PC-9 (cell line): ENCODE data around the gene LKAAEAR1. TPM values are rescaled to one million over a fixed set of nuclear protein-coding genes. Genes with fewer than 3 reads are reported as not detected.

Experiments used
- BruUV-seq: library from RNA; stranded (reverse); fragments of 400-500 nt; replicated peaks from 2 replicates; lab custom pipeline; 2021; lab: Mats Ljungman, UMichigan
- CTCF ChIA-PET: fragments of 300-600 bp; sonication (Branson Sonifier 250); formaldehyde crosslinking; loops from one replicate; lab custom pipeline; 2022; ENCODE audit warnings: antibody characterized with exemption; lab: Charles Lee
- POLR2A ChIA-PET: fragments of 300-600 bp; sonication (Branson Sonifier 250); formaldehyde crosslinking; loops from one replicate; lab custom pipeline; 2022; ENCODE audit warnings: antibody characterized with exemption; ENCODE audit not compliant: unreplicated experiment; lab: Charles Lee
- DNase-seq, 2 experiments: peaks; one replicate each; pipeline versions ENCODE4 v3.0.0 to v3.0.0-alpha.2; 2015 to 2022; ENCODE audit warnings: mixed read lengths in 1 of 2
- H2AFZ ChIP-seq: fragments of 200-600 bp; sonication (generic); 2 replicates; pipeline ENCODE4 v1.8.1; 2017; ENCODE audit warnings: antibody characterized with exemption
- H3F3A ChIP-seq: fragments of 200-600 bp; sonication (generic); 2 replicates; pipeline ENCODE4 v1.8.1; 2017; ENCODE audit warnings: antibody characterized with exemption, mild to moderate bottlenecking, low read depth; ENCODE audit not compliant: insufficient read depth
- H3K27ac ChIP-seq: fragments of 200-600 bp; sonication (generic); 2 replicates; pipeline ENCODE4 v1.6.1; 2016; ENCODE audit warnings: mixed run types
- H3K27me3 ChIP-seq: fragments of 200-600 bp; sonication (generic); 2 replicates; pipeline ENCODE4 v1.6.1; 2016; ENCODE audit warnings: low read depth, mixed run types; ENCODE audit not compliant: insufficient read depth
- H3K36me3 ChIP-seq: fragments of 200-600 bp; sonication (generic); 2 replicates; pipeline ENCODE4 v1.6.1; 2016; ENCODE audit warnings: low read depth, mixed run types
- H3K4me1 ChIP-seq: fragments of 200-600 bp; sonication (generic); replicated peaks from 2 replicates; pipeline ENCODE4 v1.6.1; 2016; ENCODE audit warnings: mixed run types; ENCODE audit not compliant: insufficient read depth
- H3K4me2 ChIP-seq: fragments of 200-600 bp; sonication (generic); 2 replicates; pipeline ENCODE4 v1.6.1; 2017; ENCODE audit warnings: mixed run types
- H3K4me3 ChIP-seq: fragments of 200-600 bp; sonication (generic); 2 replicates; pipeline ENCODE4 v1.6.1; 2016; ENCODE audit warnings: mixed run types
- H3K79me2 ChIP-seq: fragments of 200-600 bp; sonication (generic); 2 replicates; pipeline ENCODE4 v1.6.1; 2017; ENCODE audit warnings: low read depth, mixed run types
- H3K9me2 ChIP-seq: fragments of 200-600 bp; sonication (generic); 2 replicates; pipeline ENCODE4 v1.8.1; 2017; ENCODE audit warnings: mild to moderate bottlenecking; ENCODE audit not compliant: insufficient read depth
- H3K9me3 ChIP-seq: fragments of 200-600 bp; sonication (generic); 2 replicates; pipeline ENCODE4 v1.8.1; 2016; ENCODE audit warnings: low read depth; ENCODE audit not compliant: insufficient read depth
- H4K20me1 ChIP-seq: fragments of 200-600 bp; sonication (generic); 2 replicates; pipeline ENCODE4 v1.8.1; 2017; ENCODE audit not compliant: insufficient read depth
- CTCF ChIP-seq: fragments of 200-600 bp; sonication (generic); conservative IDR thresholded peaks from 2 replicates; pipeline ENCODE4 v1.6.1; 2017; ENCODE audit warnings: mixed run types, antibody characterized with exemption, mild to moderate bottlenecking, moderate library complexity
- EZH2 ChIP-seq: fragments of 200-600 bp; sonication (generic); IDR thresholded peaks from 2 replicates; pipeline ENCODE4 v1.8.0; 2017; ENCODE audit warnings: antibody characterized with exemption, low read depth
- intact Hi-C: fragments of 100-400 bp; cut with micrococcal nuclease; formaldehyde crosslinking; loops from one replicate; pipeline ENCODE4 v1.10.0; 2022; ENCODE audit not compliant: unreplicated experiment
- total RNA-seq: library from RNA; stranded (reverse); gene quantifications from 2 replicates; pipeline ENCODE4 v1.2.3, GENCODE V29; 2021

The LKAAEAR1 gene
- total RNA-seq, 1 experiment from 2014 or later, result not detected

GRCh38 chr20:64055396-64055892 lies 28.8 kb downstream of the LKAAEAR1 start:
- H3F3A ChIP-seq, result peaks cover 25% of the 10 kb centered on the region; the same call in 1 of the 2 replicates
- H3K4me3 ChIP-seq, result no peak overlapping the region
- POLR2A ChIA-PET, result no interaction called here
- H3K9me3 ChIP-seq, result no peaks in the 10 kb centered on the region
- H2AFZ ChIP-seq, result no peak overlapping the region
- peaks cover 14% of the 10 kb centered on the region for H3K4me1 ChIP-seq
- H3K36me3 ChIP-seq, result no peaks in the 10 kb centered on the region
- intact Hi-C loops, result loop anchor here (5.0 kb wide), 2 partner anchors 518 to 618 kb away; partner anchors contain the start of gene PTK6
- peaks cover 21% of the 10 kb centered on the region for H3K27me3 ChIP-seq
- no peak overlapping the region for H3K4me2 ChIP-seq
- no peaks in the 10 kb centered on the region for H3K79me2 ChIP-seq
- H3K27ac ChIP-seq, result no peak overlapping the region
- BruUV-seq, result no TSS peak
- H4K20me1 ChIP-seq, result no peaks in the 10 kb centered on the region
- CTCF ChIA-PET, result no interaction called here
- TF ChIP-seq CTCF (no peak), EZH2 (no peak)
- no peaks in the 10 kb centered on the region for H3K9me2 ChIP-seq
- DNase-seq, result no peak

DNA sequence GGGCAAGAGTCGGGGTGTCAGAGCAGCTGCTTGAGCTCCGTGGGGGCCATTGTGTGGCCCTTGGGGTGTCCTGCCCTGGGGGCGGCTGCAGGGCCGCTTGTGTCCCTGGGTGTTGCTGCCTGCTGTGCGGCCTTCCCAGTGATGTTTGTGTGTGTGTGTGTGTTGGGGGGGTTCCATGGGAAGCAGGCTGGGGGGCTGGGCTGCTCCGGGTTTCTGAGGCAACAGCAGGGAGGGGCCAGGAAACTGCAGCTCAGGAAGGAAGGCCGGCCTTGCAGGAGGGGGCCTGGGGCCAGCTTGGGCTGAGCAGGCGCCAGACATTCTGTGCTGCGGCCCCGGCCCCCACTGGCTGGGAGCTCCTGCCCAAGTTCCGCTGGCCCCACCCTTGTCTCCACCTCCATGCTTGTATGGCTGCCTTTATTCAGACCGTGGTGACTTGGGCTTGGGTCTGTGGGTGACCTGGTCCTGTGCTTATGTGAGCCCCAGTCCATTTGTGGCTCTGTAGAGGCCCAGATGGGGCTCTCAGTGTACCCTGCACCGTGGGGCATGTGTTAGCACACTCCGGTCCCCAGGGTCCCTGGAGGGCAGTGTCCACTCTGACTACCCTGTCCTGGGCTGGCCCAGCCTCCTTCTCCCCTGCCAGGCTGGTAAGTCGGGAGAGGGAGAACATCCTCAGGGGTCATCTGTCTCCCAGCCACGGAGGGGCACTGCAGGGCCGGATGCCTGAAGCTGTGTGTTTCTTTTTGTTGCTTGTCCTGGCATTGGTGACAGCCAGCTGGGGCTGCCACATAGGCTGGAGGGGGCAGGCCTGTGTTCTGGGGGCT lies 30.1 kb downstream of the LKAAEAR1 start:
- H3K4me1 ChIP-seq, result peaks cover 14% of the 10 kb centered on the region
- H3K79me2 ChIP-seq, result no peaks in the 10 kb centered on the region
- H3K4me2 ChIP-seq, result no peak overlapping the region
- H4K20me1 ChIP-seq, result no peaks in the 10 kb centered on the region
- no peaks in the 10 kb centered on the region for H3K36me3 ChIP-seq
- intact Hi-C loops, result loop anchor here (1.0 kb wide), 1 partner anchor 15 kb away; no protein-coding TSS in a partner anchor
- peaks cover 15% of the 10 kb centered on the region; the same call in 1 of the 2 replicates for H3F3A ChIP-seq
- CTCF ChIA-PET, result interaction anchor here (0.6 to 1.7 kb wide), 3 partner anchors 15 to 70 kb away, joined by 4 to 12 read pairs (median 6); no protein-coding TSS in a partner anchor
- no peak for TF ChIP-seq EZH2
- peak; percentile 33; the same call in 1 of the 2 replicates for TF ChIP-seq CTCF
- no TSS peak for BruUV-seq
- no peak overlapping the region for H3K4me3 ChIP-seq
- H3K9me3 ChIP-seq, result no peaks in the 10 kb centered on the region
- peaks cover 29% of the 10 kb centered on the region for H3K27me3 ChIP-seq
- no peaks in the 10 kb centered on the region for H3K9me2 ChIP-seq
- H2AFZ ChIP-seq, result no peak overlapping the region
- POLR2A ChIA-PET, result no interaction called here
- peak in 1 of 2 experiments; percentile 33 for DNase-seq
- no peak overlapping the region for H3K27ac ChIP-seq

- H4K20me1 ChIP-seq, result no peaks in the 10 kb centered on the region
- H3K27me3 ChIP-seq, result peaks cover 29% of the 10 kb centered on the region
- H2AFZ ChIP-seq, result no peak overlapping the region
- H3K4me3 ChIP-seq, result no peak overlapping the region
- H3K9me2 ChIP-seq, result no peaks in the 10 kb centered on the region
- H3K36me3 ChIP-seq, result no peaks in the 10 kb centered on the region
- no TSS peak for BruUV-seq
- H3F3A ChIP-seq, result peaks cover 15% of the 10 kb centered on the region; the same call in 1 of the 2 replicates
- no peak overlapping the region for H3K27ac ChIP-seq
- no peaks in the 10 kb centered on the region for H3K79me2 ChIP-seq
- POLR2A ChIA-PET, result interaction anchor here (0.6 kb wide), 1 partner anchor 520 kb away, joined by 8 read pairs; no protein-coding TSS in a partner anchor
- H3K4me1 ChIP-seq, result peaks cover 11% of the 10 kb centered on the region
- CTCF ChIA-PET, result interaction anchor here (0.6 to 1.7 kb wide), 2 partner anchors 14 to 71 kb away, joined by 4 to 6 read pairs; no protein-coding TSS in a partner anchor
- DNase-seq, result no peak
- no peak overlapping the region for H3K4me2 ChIP-seq
- TF ChIP-seq EZH2 (no peak), CTCF (no peak)
- intact Hi-C loops, result no loop called here
- H3K9me3 ChIP-seq, result no peaks in the 10 kb centered on the region
Observed at GRCh38 chr20:64052987-64053840, 31.0 kb downstream of the LKAAEAR1 start.
